HEK293T (cell line): ENCODE data around the gene TEX2.
"Not testable (repeated sequence)": the region's sequence is repeated elsewhere in the genome, so short reads cannot be mapped to it uniquely, and the experiment has no call there.

Experiments
- CTCF ChIA-PET: fragments of 350-600 bp; formaldehyde crosslinking; extraction: SDS; loops from one replicate; lab custom pipeline; 2021; ENCODE audit warnings: antibody characterized with exemption, inconsistent platforms; lab: Yijun Ruan, JAX
- POLR2A ChIA-PET: fragments of 350-600 bp; formaldehyde crosslinking; extraction: SDS; loops from one replicate; lab custom pipeline; 2020; ENCODE audit warnings: antibody characterized with exemption, inconsistent platforms; lab: Yijun Ruan, JAX
- DNase-seq: peaks from one replicate; pipeline ENCODE4 v3.0.0; 2012; ENCODE audit warnings: mixed read lengths; ENCODE audit errors: extremely low spot score
- ARNT ChIP-seq: fragments of 450-650 bp; IDR thresholded peaks from 2 replicates; pipeline ENCODE4 v1.6.1; 2017; ENCODE audit warnings: mild to moderate bottlenecking
- BHLHE40 ChIP-seq: fragments of 450-650 bp; IDR thresholded peaks from 2 replicates; pipeline ENCODE4 v1.6.1; 2016; ENCODE audit warnings: mild to moderate bottlenecking, moderate library complexity, borderline replicate concordance
- CTBP1 ChIP-seq: fragments of 450-650 bp; IDR thresholded peaks from 2 replicates; pipeline ENCODE4 v1.6.1; 2016; ENCODE audit warnings: borderline replicate concordance
- ELF4 ChIP-seq: fragments of 450-650 bp; IDR thresholded peaks from 2 replicates; pipeline ENCODE4 v1.6.1; 2017; ENCODE audit warnings: antibody characterized with exemption
- FOXA1 ChIP-seq: fragments of 450-650 bp; IDR thresholded peaks from 2 replicates; pipeline ENCODE4 v1.6.1; 2016; ENCODE audit warnings: mild to moderate bottlenecking
- FOXK2 ChIP-seq: fragments of 450-650 bp; IDR thresholded peaks from 2 replicates; pipeline ENCODE4 v1.6.1; 2016; ENCODE audit warnings: mild to moderate bottlenecking
- FOXM1 ChIP-seq: fragments of 450-650 bp; IDR thresholded peaks from 2 replicates; pipeline ENCODE4 v1.6.1; 2017; ENCODE audit warnings: mild to moderate bottlenecking, borderline replicate concordance
- HDGF ChIP-seq: fragments of 450-650 bp; IDR thresholded peaks from 2 replicates; pipeline ENCODE4 v1.6.1; 2017; ENCODE audit warnings: antibody characterized with exemption, borderline replicate concordance
- L3MBTL2 ChIP-seq: fragments of 450-650 bp; conservative IDR thresholded peaks from 2 replicates; pipeline ENCODE4 v1.6.1; 2016; ENCODE audit warnings: mild to moderate bottlenecking
- LEF1 ChIP-seq: fragments of 450-650 bp; IDR thresholded peaks from 2 replicates; pipeline ENCODE4 v1.6.1; 2017; ENCODE audit warnings: mild to moderate bottlenecking, borderline replicate concordance
- NFRKB ChIP-seq: fragments of 450-650 bp; IDR thresholded peaks from 2 replicates; pipeline ENCODE4 v1.6.1; 2016; ENCODE audit warnings: mild to moderate bottlenecking, moderate library complexity
- PKNOX1 ChIP-seq: fragments of 450-650 bp; IDR thresholded peaks from 2 replicates; pipeline ENCODE4 v1.6.1; 2016
- SP1 ChIP-seq: fragments of 450-650 bp; IDR thresholded peaks from 2 replicates; pipeline ENCODE4 v1.6.1; 2017
- SUZ12 ChIP-seq: fragments of 450-650 bp; IDR thresholded peaks from 2 replicates; pipeline ENCODE4 v1.6.1; 2016; ENCODE audit warnings: mild to moderate bottlenecking
- TARDBP ChIP-seq: fragments of 450-650 bp; IDR thresholded peaks from 2 replicates; pipeline ENCODE4 v1.6.1; 2016
- ZNF384 ChIP-seq: fragments of 450-650 bp; IDR thresholded peaks from 2 replicates; pipeline ENCODE4 v1.6.1; 2016

TEX2 gene

GRCh38 chr17:64170286-64170685, 92.8 kb downstream of the TEX2 start:
- TF ChIP-seq HDGF (no peak), ZNF384 (no peak), ARNT (no peak), NFRKB (no peak), ELF4 (no peak), SP1 (no peak), PKNOX1 (no peak), TARDBP (no peak), BHLHE40 (no peak), L3MBTL2 (no peak), CTBP1 (no peak), FOXA1 (no peak), LEF1 (no peak), FOXM1 (no peak)
- ChIA-PET CTCF (interaction anchor here (0.6 kb wide), 1 partner anchor 211 kb away, joined by 3 read pairs; no protein-coding TSS in a partner anchor), POLR2A (interaction anchor here (3.6 kb wide), 1 partner anchor 24 kb away, joined by 20 read pairs; no protein-coding TSS in a partner anchor)
- no peak for DNase-seq

DNA sequence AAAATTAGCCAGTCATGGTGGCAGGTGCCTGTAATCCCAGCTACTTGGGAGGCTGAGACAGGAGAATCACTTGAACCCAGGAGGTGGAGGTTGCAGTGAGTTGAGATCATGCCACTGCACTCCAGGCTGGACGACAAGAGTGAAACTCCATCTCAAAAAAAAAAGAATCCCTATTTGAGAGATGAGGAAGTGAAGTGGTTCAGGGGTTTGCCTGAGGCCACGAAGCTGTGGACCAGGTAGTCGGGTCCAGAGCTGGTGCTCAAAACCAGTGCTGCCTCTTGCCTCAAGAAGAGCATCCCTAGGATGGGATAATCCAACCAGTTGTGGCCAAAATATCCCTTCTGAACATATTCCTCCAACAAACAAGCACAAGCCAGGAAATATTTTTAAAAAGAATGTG, 95.4 kb downstream of the TEX2 start:
- CTCF ChIA-PET = not testable (repeated sequence)
- POLR2A ChIA-PET = interaction anchor here (3.6 kb wide), 1 partner anchor 22 kb away, joined by 20 read pairs; no protein-coding TSS in a partner anchor

GRCh38 chr17:64166876-64167275, 96.2 kb downstream of the TEX2 start:
- POLR2A ChIA-PET = interaction anchor here (3.6 kb wide), 1 partner anchor 21 kb away, joined by 20 read pairs; no protein-coding TSS in a partner anchor

More for the DNA sequence above, 95.4 kb downstream of the TEX2 start:
- not testable (repeated sequence) for DNase-seq

GRCh38 chr17:64165347-64165746, 97.7 kb downstream of the TEX2 start:
- TF ChIP-seq FOXK2 (no peak), BHLHE40 (no peak), ZNF384 (no peak), FOXM1 (no peak), SP1 (no peak), NFRKB (no peak), ARNT (no peak), LEF1 (no peak), CTBP1 (no peak)
- ChIA-PET POLR2A (interaction anchor here (1.9 kb wide), 1 partner anchor 19 kb away, joined by 7 read pairs; no protein-coding TSS in a partner anchor), CTCF (no interaction called here)
- DNase-seq = no peak

More at GRCh38 chr17:64166876-64167275, 96.2 kb downstream of the TEX2 start:
- no peak for DNase-seq
- CTCF ChIA-PET = no interaction called here
- no peak for TF ChIP-seq CTBP1

DNA sequence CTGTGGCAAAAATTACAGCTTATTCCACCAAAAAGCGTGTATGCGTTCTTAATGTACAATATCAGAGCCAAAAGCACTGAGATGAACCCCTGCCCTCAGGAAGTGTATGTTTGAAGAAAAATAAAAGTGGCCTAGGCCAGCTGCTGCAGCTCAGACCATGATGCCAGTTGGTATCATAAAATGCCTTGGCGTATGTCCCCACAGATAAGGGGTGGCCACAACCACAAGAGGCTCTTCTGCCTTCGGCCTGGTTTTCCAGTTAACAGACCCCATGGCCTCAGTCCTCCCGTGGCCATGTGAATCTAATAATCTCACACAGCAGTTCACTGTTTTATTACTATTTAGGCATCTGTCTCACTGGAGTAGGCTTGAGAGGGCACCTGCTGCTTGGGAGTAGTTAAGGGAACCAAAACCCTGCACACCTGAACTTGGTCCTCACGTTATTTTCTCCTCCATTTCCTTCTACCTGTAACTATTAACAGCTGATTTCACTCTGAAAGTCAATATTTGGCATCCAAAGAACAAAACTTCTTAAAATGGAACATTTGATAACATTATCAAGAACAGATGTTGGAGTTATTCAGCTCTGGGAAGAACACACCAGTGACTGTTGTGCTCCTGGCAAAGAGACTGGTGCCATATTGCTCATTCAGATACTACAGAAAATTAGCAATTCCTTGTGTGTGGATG, 98.3 kb downstream of the TEX2 start:
- ChIA-PET CTCF (no interaction called here), POLR2A (interaction anchor here (1.9 kb wide), 1 partner anchor 19 kb away, joined by 7 read pairs; no protein-coding TSS in a partner anchor)
- TF ChIP-seq PKNOX1 = no peak
- no peak for TF ChIP-seq ARNT
- no peak for TF ChIP-seq L3MBTL2
- no peak for TF ChIP-seq ELF4
- TF ChIP-seq SUZ12 = no peak
- TF ChIP-seq CTBP1 = no peak
- no peak for TF ChIP-seq HDGF
- TF ChIP-seq NFRKB = no peak
- TF ChIP-seq LEF1 = no peak
- no peak for TF ChIP-seq SP1
- no peak for TF ChIP-seq BHLHE40
- TF ChIP-seq FOXK2 = no peak
- TF ChIP-seq TARDBP = no peak
- no peak for TF ChIP-seq FOXA1
- no peak for DNase-seq

GRCh38 chr17:64163468-64163867, 99.6 kb downstream of the TEX2 start:
- CTCF ChIA-PET = no interaction called here
- DNase-seq = no peak
- TF ChIP-seq FOXA1 = no peak
- POLR2A ChIA-PET = interaction anchor here (1.9 kb wide), 1 partner anchor 18 kb away, joined by 7 read pairs; no protein-coding TSS in a partner anchor

DNA sequence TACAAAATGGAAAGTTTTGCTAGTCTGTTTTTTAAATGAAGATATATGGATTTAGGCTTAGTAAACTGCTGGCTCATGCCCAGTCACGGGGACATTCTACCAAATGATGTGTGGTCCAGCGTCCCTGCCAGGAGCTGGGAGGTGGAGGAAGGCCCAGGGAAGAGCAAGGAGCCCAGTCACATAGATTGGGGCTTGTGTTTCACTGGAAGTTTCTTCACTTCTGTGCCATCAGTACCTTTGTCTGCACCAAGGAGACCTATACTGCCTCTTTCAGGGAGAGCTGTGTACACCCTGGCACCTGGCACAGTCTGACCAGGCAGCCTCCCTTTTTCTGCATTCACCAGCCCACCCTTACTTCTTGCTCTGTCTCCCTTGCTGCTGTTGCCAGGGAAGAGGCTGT, 100.5 kb downstream of the TEX2 start:
- ChIA-PET POLR2A (no interaction called here), CTCF (no interaction called here)
- TF ChIP-seq SP1 (no peak), ELF4 (no peak), FOXM1 (no peak), FOXA1 (no peak), PKNOX1 (no peak)
- no peak for DNase-seq
